GM15510 (cell line): ENCODE measurements around the gene KLF9.

Experiments
- POLR2A ChIP-seq: IDR thresholded peaks from 3 replicates; pipeline ENCODE4 v1.6.1; 2011; ENCODE audit warnings: borderline replicate concordance; ENCODE audit not compliant: insufficient read length; ENCODE audit errors: extremely low read depth

The KLF9 gene

DNA sequence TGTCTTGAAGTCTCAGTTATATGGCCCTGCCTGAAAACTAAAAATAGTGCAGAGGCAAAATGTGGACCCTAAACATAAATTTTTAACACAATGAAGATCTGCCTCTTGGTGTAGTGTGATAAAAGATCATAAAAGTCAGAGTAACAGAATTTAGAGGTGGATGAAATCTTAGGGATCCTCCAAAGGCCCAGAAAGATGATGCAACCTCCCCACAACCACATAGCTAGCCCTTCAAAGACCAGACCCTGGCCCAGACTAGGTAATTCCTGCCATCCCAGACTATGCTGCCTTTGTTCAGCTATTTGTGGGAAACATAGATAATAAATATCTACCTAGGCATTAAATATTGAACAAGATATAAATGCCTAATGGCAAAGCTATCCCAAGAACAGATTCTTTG lies 15.3 kb downstream of the KLF9 start:
- no peak for TF ChIP-seq POLR2A

DNA sequence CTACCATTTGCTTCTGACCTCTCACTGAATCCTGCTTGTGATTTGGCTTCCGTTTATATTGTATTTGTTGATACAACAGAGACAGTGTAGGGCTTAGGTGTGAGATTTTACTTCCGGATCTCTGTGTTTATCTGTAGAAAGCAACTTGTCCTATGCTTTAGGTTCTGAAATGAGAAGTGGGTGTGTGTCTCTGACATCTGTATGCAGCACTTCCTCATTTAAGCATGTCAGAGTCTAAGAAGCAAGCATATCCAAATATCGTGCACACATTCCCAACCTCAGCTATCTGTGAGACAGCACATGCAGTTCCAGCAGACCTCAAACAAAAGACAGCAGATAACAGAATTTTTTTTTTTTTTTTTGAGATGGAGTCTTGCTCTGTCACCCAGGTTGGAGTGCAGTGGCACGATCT lies 16.3 kb downstream of the KLF9 start:
- no peak for TF ChIP-seq POLR2A

DNA sequence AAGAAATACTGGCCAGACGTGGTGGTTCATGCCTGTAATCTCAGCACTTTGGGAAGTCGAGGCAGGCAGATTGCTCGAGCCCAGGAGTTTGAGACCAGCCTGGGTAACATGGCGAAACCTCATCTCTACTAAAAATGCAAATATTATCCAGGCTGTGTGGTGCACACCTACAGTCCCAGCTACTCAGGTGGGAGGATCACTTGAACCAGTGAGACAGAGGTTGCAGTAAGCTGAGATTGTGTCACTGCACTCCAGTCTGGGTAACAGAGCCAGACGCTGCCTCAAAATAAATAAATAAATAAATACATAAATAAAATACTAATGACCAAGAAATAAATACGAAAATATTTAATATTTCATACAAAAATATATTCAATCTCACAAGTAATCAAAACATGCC lies 18.8 kb downstream of the KLF9 start:
- no peak for TF ChIP-seq POLR2A

DNA sequence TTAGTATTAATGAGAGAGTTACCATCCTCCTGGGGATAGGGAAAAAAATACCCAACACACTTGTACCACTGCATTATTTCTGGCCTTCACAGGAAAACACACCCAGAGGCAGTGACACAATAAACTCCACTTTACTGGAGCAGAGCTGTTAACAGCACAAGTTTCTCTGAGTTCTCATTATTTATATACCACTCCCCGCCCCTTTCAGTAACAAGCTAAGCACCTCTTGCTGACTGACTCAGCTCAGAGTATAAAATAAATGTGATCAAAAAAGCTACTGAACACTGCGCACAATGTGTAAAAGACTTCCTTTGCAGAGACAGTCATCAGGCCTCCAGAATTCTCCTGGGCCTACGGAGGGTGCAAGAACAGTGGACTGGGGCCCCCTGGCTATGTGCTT lies 21.6 kb downstream of the KLF9 start:
- no peak for TF ChIP-seq POLR2A

DNA sequence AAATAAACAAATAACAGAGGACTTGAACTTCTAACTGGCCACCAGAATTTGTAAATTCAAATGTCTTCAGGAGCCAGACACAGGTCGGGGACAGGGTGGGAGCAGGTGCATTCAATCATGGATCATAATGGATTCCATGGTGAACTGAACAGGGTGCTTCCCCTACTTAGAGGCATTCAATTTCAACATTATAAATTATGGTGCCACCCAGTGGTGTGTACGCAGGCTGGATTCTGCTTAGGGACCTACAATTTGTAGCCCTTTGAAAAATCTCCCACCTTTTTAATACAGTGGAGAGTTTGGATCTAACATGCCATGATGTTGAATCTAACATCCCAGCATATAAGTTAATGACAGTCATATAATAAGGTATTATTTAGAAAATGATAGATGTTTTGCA lies 22.3 kb downstream of the KLF9 start:
- TF ChIP-seq POLR2A = no peak

DNA sequence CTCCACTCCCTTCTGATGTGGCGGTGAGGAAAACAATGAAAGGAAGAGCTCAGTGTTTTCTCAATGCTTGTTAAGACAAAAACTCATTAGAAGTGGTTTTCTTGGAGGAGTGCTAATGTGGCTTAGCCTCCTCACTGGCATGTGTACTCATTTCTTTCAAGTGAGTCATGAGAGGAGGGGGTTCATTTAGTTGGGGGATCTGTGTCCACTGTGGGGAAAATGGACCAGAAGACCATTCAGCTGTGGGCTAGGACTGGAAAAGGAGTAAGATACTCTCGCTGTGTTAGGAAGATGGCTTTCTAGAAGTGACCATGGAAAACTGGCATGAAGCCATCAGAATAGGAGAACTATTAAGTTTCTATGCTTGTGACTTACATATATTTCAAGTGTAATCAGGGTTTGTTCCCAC lies 23.5 kb downstream of the KLF9 start:
- no peak for TF ChIP-seq POLR2A

DNA sequence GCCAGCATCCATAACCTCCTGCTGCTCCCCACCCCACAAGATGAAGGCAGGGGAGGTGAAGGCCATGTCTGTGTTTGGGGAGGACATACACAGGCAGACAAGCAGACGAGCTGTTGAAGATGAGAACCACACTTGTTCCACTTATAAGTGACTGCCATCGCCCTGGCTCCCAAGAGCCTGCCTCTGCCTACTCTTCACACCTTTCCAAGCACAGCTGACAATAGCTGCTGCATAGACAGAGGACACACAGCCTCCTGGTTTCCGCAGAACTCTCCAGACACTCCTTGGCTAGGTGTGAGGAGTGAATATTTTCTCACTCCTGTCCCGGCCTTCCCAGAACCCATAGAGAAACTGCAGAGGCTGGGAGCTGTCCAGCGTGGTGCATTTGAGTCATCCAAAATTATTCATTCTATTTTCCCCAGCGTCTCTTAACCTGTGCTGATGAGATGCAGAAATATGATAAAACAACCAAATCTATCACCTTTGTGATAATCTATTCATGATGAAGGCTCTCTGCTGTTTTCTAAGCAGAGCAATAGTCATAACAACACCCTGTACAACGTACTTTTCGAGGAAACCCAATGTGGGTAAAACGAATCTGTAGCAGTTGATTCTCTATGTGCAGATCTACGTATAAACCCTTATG lies 24.7 kb downstream of the KLF9 start:
- TF ChIP-seq POLR2A = no peak

DNA sequence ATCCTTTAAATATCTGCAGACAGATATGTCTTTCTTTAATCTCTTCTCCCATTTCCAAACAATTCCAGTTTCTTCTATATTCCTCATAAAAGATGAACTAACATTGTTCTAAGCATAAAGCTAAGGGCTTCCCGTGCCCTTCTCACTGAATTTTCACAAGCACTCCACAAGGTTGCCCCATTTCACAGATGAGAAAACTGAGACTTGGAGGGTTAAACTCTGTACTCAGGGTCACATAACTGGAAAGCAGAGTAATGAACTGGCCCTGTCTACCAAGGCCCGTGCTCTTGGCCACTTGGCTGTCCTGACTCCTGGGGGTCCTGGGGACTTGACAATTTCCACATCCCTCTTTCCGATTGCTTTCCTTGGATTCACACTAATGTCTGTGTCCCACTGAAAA lies 25.3 kb downstream of the KLF9 start:
- TF ChIP-seq POLR2A = no peak

DNA sequence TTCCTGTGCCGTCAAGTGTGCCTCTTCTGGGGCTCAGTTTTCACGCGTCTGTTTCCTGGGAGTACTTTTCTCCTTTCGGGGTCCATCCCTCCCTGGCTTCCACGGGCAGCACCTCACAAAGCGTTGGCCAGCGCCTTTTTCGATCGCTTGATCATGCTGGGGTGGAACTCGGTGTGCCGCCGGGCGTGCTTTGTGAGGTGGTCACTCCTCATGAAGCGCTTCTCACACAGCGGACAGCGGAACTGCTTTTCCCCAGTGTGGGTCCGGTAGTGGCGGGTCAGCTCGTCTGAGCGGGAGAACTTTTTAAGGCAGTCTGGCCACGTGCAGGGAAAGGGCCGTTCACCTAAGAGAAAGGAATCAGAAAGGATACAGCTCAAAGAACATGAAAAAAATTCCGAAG lies 26.8 kb downstream of the KLF9 start:
- TF ChIP-seq POLR2A = no peak

DNA sequence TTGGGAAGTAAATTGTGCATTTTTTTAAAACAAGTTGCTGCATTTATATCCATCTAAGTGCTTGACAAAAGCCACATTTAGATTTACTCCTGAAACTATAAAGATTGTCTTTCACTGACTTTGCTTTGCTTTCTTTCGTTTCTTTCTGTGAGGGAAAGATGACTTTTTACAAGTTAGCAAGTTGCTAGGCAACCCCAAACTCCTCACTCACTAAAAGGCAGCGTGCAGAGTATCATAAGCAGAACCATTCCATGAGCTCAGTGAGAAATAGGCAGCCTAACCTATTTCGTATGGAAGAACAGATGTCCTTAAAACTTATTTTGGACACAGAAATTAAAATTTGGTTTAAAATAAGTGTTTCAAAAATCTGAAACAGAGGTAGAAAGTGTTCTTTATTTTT lies 29.0 kb downstream of the KLF9 start:
- TF ChIP-seq POLR2A = no peak

DNA sequence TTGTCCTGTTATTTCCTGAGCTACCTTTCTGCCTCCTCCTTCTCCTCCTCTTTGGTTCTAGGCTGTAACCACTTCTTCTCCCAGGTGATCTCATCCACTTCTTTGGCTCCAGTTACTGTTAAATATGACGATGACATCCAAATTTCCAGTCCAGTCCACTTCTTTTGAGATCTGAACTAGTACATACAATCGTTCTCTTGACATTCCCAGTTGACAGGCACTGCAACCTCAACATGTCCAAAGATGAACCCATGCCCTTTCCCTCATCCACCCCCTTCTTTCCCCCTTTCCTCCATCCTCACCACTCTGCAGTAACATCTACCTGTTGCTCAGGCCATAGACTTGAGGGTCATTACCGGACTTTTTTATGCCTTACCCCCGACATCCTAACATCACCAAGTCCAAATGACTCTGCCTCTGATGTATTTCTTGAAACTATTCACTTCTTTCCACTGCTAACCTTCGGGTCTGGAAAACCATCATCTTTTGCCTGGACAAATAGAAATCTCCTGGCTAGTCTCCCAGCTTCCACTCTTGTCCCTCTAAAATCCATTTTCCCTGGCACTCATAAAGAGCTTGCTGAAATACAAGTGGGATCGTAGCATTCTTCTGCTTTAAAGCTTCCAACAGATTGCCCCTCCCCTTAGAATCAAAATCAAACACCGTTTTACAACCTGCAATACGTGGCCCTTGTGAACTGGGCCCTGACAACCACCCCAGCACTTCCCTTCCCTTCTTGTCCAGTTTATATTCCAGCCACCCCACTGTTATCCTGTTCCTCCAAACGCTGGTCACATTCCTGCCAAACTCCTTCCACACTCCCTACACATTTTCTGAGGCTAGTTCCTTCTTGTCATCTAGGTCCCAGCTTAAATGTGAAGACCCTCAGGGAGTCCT lies 31.5 kb downstream of the KLF9 start:
- TF ChIP-seq POLR2A = no peak

DNA sequence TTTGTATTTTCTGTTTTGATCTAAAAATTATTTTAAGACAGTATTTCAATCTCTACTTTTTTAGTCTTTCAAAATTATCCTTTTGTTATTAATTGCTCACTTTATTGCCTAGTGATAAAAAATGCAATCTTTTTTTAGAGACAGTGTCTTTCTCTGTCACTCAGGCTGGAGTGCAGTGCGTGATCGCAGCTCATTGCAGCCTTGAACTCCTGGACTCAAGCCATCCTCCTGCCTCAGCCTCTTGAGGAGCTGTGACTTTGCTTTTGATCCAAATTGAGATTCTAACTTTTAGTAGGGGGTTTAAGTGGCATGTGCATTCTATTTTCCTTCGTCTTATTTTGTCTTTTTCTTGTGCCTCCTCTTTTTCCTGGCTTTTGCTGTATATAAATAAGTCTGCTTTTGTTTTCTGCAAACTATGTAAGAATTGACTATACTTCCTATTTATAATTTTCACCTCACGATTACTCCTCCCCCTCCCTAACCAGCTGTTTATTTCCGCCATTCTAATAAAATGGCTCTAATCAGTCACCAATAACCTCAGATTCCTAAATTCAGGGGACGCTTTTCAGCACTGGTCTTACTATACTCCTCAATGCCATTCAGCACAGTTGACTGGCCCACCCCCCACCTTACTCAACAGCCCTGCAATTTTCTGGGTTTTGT lies 32.3 kb downstream of the KLF9 start:
- no peak for TF ChIP-seq POLR2A

DNA sequence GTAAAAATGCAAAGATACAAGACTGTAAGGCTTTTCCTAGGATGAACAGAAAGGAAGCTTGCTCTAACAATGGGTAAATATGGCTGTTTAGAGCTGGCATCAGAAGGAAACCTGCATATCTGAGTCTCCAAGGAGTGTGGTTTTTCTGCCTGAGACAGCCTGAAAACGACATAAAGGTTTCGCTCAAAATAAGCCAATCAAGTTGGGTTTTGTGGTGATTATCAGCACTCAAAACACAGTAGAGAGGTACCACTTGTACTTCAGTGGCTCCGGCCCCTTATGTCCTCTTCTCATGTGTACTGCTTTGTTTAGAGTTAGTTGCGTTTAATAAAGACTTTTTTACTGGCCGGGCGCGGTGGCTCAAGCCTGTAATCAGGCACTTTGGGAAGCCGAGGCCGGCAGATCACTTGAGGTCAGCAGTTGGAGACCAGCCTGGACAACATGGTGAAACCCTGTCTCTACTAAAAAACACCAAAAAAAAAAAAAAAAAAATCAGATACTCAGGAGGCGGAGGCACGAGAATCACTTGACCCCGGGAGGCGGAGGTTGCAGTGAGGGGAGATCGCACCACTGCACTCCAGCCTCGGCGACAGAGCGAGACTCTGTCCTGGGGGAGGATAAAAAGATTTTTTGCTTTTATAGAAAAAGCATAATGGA lies 39.4 kb downstream of the KLF9 start:
- no peak for TF ChIP-seq POLR2A

DNA sequence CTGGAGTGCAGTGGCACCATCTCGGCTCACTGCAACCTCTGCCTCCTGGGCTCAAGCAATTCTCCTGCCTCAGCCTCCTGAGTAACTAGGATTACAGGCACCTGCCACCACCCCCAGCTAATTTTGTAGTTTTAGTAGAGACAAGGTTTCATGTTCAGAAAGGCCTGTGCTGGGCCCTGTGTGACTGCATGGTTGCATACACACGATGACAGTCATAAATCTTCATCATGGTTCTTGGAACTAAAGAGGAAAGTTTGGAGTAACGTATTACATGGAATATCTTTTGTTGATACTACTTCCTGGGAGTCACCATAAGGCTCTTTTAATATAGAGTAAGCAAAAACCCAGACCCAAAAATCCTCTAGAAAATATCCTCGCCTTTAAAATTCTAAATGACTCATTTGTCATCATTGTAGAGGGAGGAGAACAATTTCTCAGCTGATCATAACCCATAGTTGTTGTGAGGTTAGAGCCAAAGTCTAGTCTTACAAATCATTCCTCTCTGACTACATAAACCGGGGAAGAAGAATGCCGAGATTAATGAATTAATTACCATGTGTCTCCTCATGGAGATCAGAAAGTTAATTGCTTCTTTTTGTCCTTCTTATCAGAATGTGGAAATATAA lies 47.0 kb downstream of the KLF9 start:
- TF ChIP-seq POLR2A = no peak

DNA sequence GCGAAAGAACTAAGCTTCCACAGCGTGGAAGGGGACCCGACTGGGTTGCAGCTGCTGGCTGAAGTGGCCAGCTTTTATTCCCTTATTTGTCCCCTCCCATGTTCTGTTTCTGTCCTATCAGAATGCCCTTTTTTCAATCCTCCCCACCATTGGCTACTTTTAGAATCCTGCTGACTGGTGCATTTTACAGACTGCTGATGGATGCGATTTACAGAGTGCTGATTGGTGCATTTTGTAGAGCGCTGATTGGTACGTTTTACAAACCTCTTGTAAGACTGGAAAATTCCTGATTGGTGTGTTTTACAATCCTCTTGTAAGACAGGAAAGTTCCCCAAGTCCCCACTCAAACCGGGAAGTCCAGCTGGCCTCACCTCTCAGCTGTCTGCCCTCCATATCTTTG lies 50.7 kb downstream of the KLF9 start:
- no peak for TF ChIP-seq POLR2A

DNA sequence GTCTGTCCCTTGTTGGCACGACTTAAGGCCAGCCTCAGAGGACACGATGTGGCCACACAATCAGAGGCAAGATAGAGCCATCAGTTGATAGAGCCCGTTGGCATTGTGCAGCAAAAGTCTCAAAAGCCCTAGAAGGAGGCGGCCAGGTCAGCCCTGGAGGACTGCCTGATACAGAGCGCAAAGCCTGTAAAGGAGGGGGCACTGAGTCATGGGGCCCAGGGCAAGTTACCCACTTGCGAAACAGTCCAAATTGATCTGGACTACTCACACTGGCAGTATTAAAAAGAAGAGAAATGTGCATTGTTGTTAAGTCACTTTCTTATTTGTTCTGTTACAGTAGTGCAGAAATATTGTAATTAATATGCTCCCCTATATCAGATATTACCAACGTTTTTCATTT lies 51.5 kb downstream of the KLF9 start:
- no peak for TF ChIP-seq POLR2A

DNA sequence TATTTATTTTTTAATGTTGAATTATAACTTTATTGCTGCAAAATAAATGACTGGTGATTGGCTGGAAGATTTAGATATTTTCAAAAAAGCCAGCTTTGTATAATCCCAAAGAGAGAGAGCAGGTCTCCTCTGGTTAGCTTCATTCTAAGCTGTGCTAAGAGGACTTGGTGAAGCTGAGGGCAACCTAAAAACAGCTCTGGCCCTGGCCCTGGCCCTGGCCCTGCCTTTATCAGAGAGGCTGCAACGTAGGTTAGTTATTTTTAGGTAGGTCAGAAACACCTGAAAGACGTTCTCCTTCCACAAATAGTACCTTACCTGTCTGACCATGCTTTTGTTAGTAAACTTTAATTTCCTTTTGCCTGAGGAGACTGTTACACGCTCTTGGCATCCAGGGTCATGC lies 58.7 kb downstream of the KLF9 start:
- no peak for TF ChIP-seq POLR2A
